Fibroblast of lung (primary cell): ENCODE data around the gene FRS2. TPM values are rescaled to one million over a fixed set of nuclear protein-coding genes. Genes with fewer than 3 reads are reported as not detected.

Experiments used
- DNase-seq, 2 donors: peaks; one replicate each; pipeline versions ENCODE4 v3.0.0 to v3.0.0-alpha.2; 2010; ENCODE audit warnings: low read depth in 2 of 2
- H2AFZ ChIP-seq: 2 replicates; pipeline ENCODE4 v1.5.1; 2012; ENCODE audit warnings: low read length, control low read depth, inconsistent platforms
- H3K27ac ChIP-seq: 2 replicates; pipeline ENCODE4 v1.5.1; 2011; ENCODE audit warnings: low read length, control low read depth; ENCODE audit not compliant: insufficient read depth
- H3K27me3 ChIP-seq: 2 replicates; pipeline ENCODE4 v1.5.1; 2011; ENCODE audit warnings: mild to moderate bottlenecking, low read length; ENCODE audit not compliant: control insufficient read depth, insufficient read depth
- H3K36me3 ChIP-seq: 2 replicates; pipeline ENCODE4 v1.5.1; 2011; ENCODE audit warnings: low read length; ENCODE audit not compliant: control insufficient read depth, insufficient read depth
- H3K4me1 ChIP-seq: 2 replicates; pipeline ENCODE4 v1.5.1; 2011; ENCODE audit warnings: low read length; ENCODE audit not compliant: control insufficient read depth, insufficient read depth; ENCODE audit errors: extremely low read depth
- H3K4me2 ChIP-seq: 2 replicates; pipeline ENCODE4 v1.5.1; 2011; ENCODE audit warnings: low read length, control low read depth; ENCODE audit not compliant: insufficient read depth; ENCODE audit errors: extremely low read depth
- H3K4me3 ChIP-seq, 4 experiments: fragments of 200-600 bp in 1 of 4; sonication (generic) in 1 of 4; replicated peaks in 1 of 4; 2 replicates each; pipeline ENCODE4 v1.5.1; 2011 to 2016; ENCODE audit warnings: low read length in 4 of 4, low read depth in 3 of 4, mild to moderate bottlenecking in 3 of 4, control low read depth in 2 of 4, inconsistent platforms in 1 of 4, mixed read lengths in 1 of 4; ENCODE audit not compliant: insufficient read depth in 1 of 4; ENCODE audit errors: control extremely low read depth in 1 of 4
- H3K79me2 ChIP-seq: 2 replicates; pipeline ENCODE4 v1.5.1; 2012; ENCODE audit warnings: mild to moderate bottlenecking, low read length, inconsistent platforms; ENCODE audit not compliant: control insufficient read depth, insufficient read depth
- H3K9ac ChIP-seq: 2 replicates; pipeline ENCODE4 v1.5.1; 2011; ENCODE audit warnings: mild to moderate bottlenecking, low read length, control low read depth; ENCODE audit not compliant: insufficient read depth
- H3K9me3 ChIP-seq: 2 replicates; pipeline ENCODE4 v1.5.1; 2012; ENCODE audit warnings: low read depth, low read length; ENCODE audit not compliant: control insufficient read depth, insufficient read depth
- H4K20me1 ChIP-seq: 2 replicates; pipeline ENCODE4 v1.5.1; 2011; ENCODE audit warnings: low read length; ENCODE audit not compliant: control insufficient read depth, insufficient read depth; ENCODE audit errors: extremely low read depth
- CTCF ChIP-seq, 2 donors: IDR thresholded peaks in 1 of 2; conservative IDR thresholded peaks in 1 of 2; 1 replicate in 1 of 2; 2 replicates in 1 of 2; pipeline ENCODE4 v1.5.1; 2011 to 2012; ENCODE audit warnings: low read length in 2 of 2, control low read depth in 1 of 2, inconsistent platforms in 1 of 2, low read depth in 1 of 2, mild to moderate bottlenecking in 1 of 2
- EZH2 ChIP-seq: IDR thresholded peaks from 2 replicates; pipeline ENCODE4 v1.5.1; 2012; ENCODE audit warnings: low read length, control low read depth, mild to moderate bottlenecking; ENCODE audit errors: missing control alignments
- polyA plus RNA-seq, 2 donors: library from polyadenylated mRNA; depleted of rRNA in 1 of 2; stranded (reverse) in 1 of 2; unstranded in 1 of 2; fragments of >200 nt; gene quantifications; 2 replicates each; pipeline ENCODE4 v1.2.1, GENCODE V29; 2011 to 2012; ENCODE audit warnings: missing spikeins in 1 of 2
- total RNA-seq: library from RNA; depleted of rRNA; stranded (reverse); fragments of >200 nt; gene quantifications from 2 replicates; pipeline ENCODE4 v1.2.1, GENCODE V29; 2014

The FRS2 gene
- total and polyA plus RNA-seq, 2 donors (not counting 1 experiment from before 2014, with no cell fraction given) = 37.1 to 45.9 TPM

- Histone ChIP-seq H3K4me3 (no peak overlapping the region), H2AFZ (no peak overlapping the region), H4K20me1 (peaks cover 2% of the 10 kb centered on the region), H3K27me3 (no peaks in the 10 kb centered on the region), H3K9ac (no peak overlapping the region), H3K9me3 (no peaks in the 10 kb centered on the region), H3K4me1 (peaks cover 7% of the 10 kb centered on the region), H3K36me3 (no peaks in the 10 kb centered on the region), H3K79me2 (peaks cover 76% of the 10 kb centered on the region), H3K27ac (no peak overlapping the region), H3K4me2 (no peak overlapping the region)
- no peak for DNase-seq
- TF ChIP-seq EZH2 (no peak), CTCF (conservative IDR thresholded peaks at IDR 0.05 in 1 of 2, IDR thresholded peaks at IDR 0.05 in 1 of 2; ENCODE audit: low read depth in 1 of 2, low read length in 2 of 2) (no peak)
Observed at GRCh38 chr12:69514111-69514510, 43.9 kb downstream of the FRS2 start.

GRCh38 chr12:69514845-69515244 is 44.7 kb downstream of the FRS2 start:
- Histone ChIP-seq H3K4me2 (peak overlapping the region; percentile 36), H3K9ac (no peak overlapping the region), H3K27ac (no peak overlapping the region), H3K36me3 (no peaks in the 10 kb centered on the region), H3K4me3 (no peak overlapping the region), H3K27me3 (no peaks in the 10 kb centered on the region), H3K4me1 (peaks cover 7% of the 10 kb centered on the region), H4K20me1 (peaks cover 2% of the 10 kb centered on the region), H3K9me3 (no peaks in the 10 kb centered on the region), H3K79me2 (peaks cover 74% of the 10 kb centered on the region), H2AFZ (no peak overlapping the region)
- DNase-seq = no peak
- no peak for TF ChIP-seq CTCF (conservative IDR thresholded peaks at IDR 0.05 in 1 of 2, IDR thresholded peaks at IDR 0.05 in 1 of 2; ENCODE audit: low read depth in 1 of 2, low read length in 2 of 2)
- TF ChIP-seq EZH2 = no peak

GRCh38 chr12:69515394-69515930 is 45.3 kb downstream of the FRS2 start:
- peak overlapping the region; percentile 72 for H3K4me2 ChIP-seq

More at GRCh38 chr12:69515394-69515930, 45.3 kb downstream of the FRS2 start:
- Histone ChIP-seq H4K20me1 (peaks cover 2% of the 10 kb centered on the region), H3K4me3 (peak overlapping the region in 3 of 4 experiments; percentile 2 to 18 (median 17)), H2AFZ (no peak overlapping the region), H3K27me3 (no peaks in the 10 kb centered on the region), H3K4me1 (peaks cover 7% of the 10 kb centered on the region), H3K79me2 (peaks cover 74% of the 10 kb centered on the region), H3K9ac (no peak overlapping the region), H3K9me3 (no peaks in the 10 kb centered on the region), H3K36me3 (no peaks in the 10 kb centered on the region), H3K27ac (peak overlapping the region; percentile 35)
- TF ChIP-seq CTCF (conservative IDR thresholded peaks at IDR 0.05 in 1 of 2, IDR thresholded peaks at IDR 0.05 in 1 of 2; ENCODE audit: low read depth in 1 of 2, low read length in 2 of 2) = no peak
- TF ChIP-seq EZH2 = no peak
- peak in 1 of 2 donors; percentile 44 for DNase-seq
